Neural crest cell (in vitro differentiated cells): ENCODE results near the gene OR4D2. TPM values are rescaled to one million over a fixed set of nuclear protein-coding genes. Genes with fewer than 3 reads are reported as not detected.
A peak's percentile ranks its signal among the peaks of the same experiment; 100 is the strongest.

Experiments
- DNase-seq: peaks from one replicate; pipeline ENCODE4 v3.0.0; 2021; ENCODE audit warnings: low read depth, mixed read lengths, low spot score
- H3K27ac Mint-ChIP-seq: one replicate; pipeline ENCODE4 v1.8.0; 2021; ENCODE audit warnings: mild to moderate bottlenecking, mixed read lengths; ENCODE audit not compliant: unreplicated experiment
- H3K27me3 Mint-ChIP-seq: 2 replicates; pipeline ENCODE4 v1.8.0; 2021; ENCODE audit warnings: low read depth, mild to moderate bottlenecking, mixed read lengths
- H3K36me3 Mint-ChIP-seq: 2 replicates; pipeline ENCODE4 v1.8.0; 2021; ENCODE audit warnings: low read depth, mild to moderate bottlenecking, mixed read lengths
- H3K4me1 Mint-ChIP-seq: 2 replicates; pipeline ENCODE4 v1.8.0; 2021; ENCODE audit warnings: mixed read lengths
- H3K4me3 Mint-ChIP-seq: one replicate; pipeline ENCODE4 v1.8.0; 2021; ENCODE audit warnings: mild to moderate bottlenecking, mixed read lengths
- H3K9me3 Mint-ChIP-seq: 2 replicates; pipeline ENCODE4 v1.8.0; 2021; ENCODE audit warnings: mixed read lengths
- CTCF ChIP-seq: fragments of 200-600 bp; sonication (generic); conservative IDR thresholded peaks from 2 replicates; pipeline ENCODE4 v1.5.0; 2021; ENCODE audit warnings: antibody characterized with exemption, mild to moderate bottlenecking
- total RNA-seq: library from RNA; stranded (reverse); gene quantifications from 2 replicates; pipeline ENCODE4 v1.2.1, GENCODE V29; 2021

OR4D2 gene
- total RNA-seq, 1 donor from 2014 or later = not detected

- Mint-ChIP-seq H3K4me1 (no peaks in the 10 kb centered on the region), H3K36me3 (no peaks in the 10 kb centered on the region), H3K4me3 (no peak overlapping the region), H3K27ac (peak overlapping the region; percentile 35), H3K9me3 (no peaks in the 10 kb centered on the region), H3K27me3 (peaks cover 34% of the 10 kb centered on the region)
- DNase-seq = no peak
- no peak for TF ChIP-seq CTCF
These were observed 22.8 kb downstream of the OR4D2 start for GRCh38 chr17:58189436-58190146.

- Mint-ChIP-seq H3K9me3 (no peaks in the 10 kb centered on the region), H3K27ac (no peak overlapping the region)
These were observed 24.6 kb downstream of the OR4D2 start for GRCh38 chr17:58191241-58191896.

GRCh38 chr17:58192612-58193011 is 25.8 kb downstream of the OR4D2 start, which contains the start of gene EPX:
TSS of gene EPX (plus strand) at chr17:58192726. CDS start at chr17:58192847, 121 bp downstream.
- no peak for DNase-seq
- peak within 1 kb of the TSS; percentile 71 for H3K27ac Mint-ChIP-seq
- H3K4me3 Mint-ChIP-seq = no peak within 1 kb of the TSS
- H3K27me3 Mint-ChIP-seq = peaks cover 47% of the 10 kb centered on the region
- no peaks in the 10 kb centered on the region for H3K9me3 Mint-ChIP-seq
- H3K36me3 Mint-ChIP-seq = no peaks in the 10 kb centered on the region
- no peaks in the 10 kb centered on the region for H3K4me1 Mint-ChIP-seq
- TF ChIP-seq CTCF = no peak

More at GRCh38 chr17:58191241-58191896, 24.6 kb downstream of the OR4D2 start:
- Mint-ChIP-seq H3K36me3 (no peaks in the 10 kb centered on the region), H3K4me1 (no peaks in the 10 kb centered on the region), H3K27me3 (peaks cover 42% of the 10 kb centered on the region), H3K4me3 (no peak overlapping the region)
- TF ChIP-seq CTCF = no peak
- no peak for DNase-seq

- H3K27me3 Mint-ChIP-seq = peaks cover 49% of the 10 kb centered on the region
- TF ChIP-seq CTCF = no peak
- DNase-seq = no peak
- no peaks in the 10 kb centered on the region for H3K9me3 Mint-ChIP-seq
- H3K27ac Mint-ChIP-seq = no peak overlapping the region
- H3K36me3 Mint-ChIP-seq = no peaks in the 10 kb centered on the region
- H3K4me3 Mint-ChIP-seq = no peak overlapping the region
- H3K4me1 Mint-ChIP-seq = no peaks in the 10 kb centered on the region
These were observed 27.0 kb downstream of the OR4D2 start for GRCh38 chr17:58193641-58194255.

- TF ChIP-seq CTCF = no peak
- H3K27me3 Mint-ChIP-seq = peaks cover 50% of the 10 kb centered on the region
- no peaks in the 10 kb centered on the region for H3K9me3 Mint-ChIP-seq
These were observed 28.8 kb downstream of the OR4D2 start for GRCh38 chr17:58195518-58196123.

More at GRCh38 chr17:58195518-58196123, 28.8 kb downstream of the OR4D2 start:
- Mint-ChIP-seq H3K36me3 (no peaks in the 10 kb centered on the region), H3K4me3 (no peak overlapping the region), H3K4me1 (no peaks in the 10 kb centered on the region), H3K27ac (no peak overlapping the region)
- no peak for DNase-seq
